ENCODE results near the gene RPP21. TPM values are rescaled to one million over a fixed set of nuclear protein-coding genes. Genes with fewer than 3 reads are reported as not detected.
"Not testable (repeated sequence)": the region's sequence is repeated elsewhere in the genome, so short reads cannot be mapped to it uniquely, and the experiment has no call there.

RPP21 gene
- total RNA-seq, 1 donor from 2014 or later: 30.6 TPM

DNA sequence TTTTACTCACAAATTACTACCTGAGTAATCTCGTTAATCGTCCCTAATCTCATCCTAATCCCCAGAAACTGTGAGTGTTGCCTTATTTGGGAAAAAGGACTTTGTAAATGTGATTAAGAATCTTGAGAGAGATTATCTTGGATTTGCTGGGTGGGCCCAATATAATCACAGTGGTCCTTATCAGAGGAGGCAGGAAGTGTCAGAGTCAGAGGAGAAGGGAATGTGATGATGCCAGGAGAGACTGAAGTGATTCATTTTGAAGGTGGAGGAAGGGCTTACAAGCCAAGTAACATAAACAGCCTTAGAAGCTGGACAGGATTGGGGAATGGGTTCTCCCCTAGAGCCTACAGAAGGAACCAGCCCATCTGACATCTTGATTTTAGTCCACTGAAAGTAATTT lies 16.7 kb downstream of the RPP21 start:
- DNase-seq (no peak), ATAC-seq (no peak)
- H3K4me3 ChIP-seq: no peak overlapping the region
- H3K9me3 ChIP-seq: no peaks in the 10 kb centered on the region
- H3K27ac ChIP-seq: no peak overlapping the region
- intact Hi-C loops (cut with DNase I): no loop called here
- H3K4me1 ChIP-seq: peaks cover 6% of the 10 kb centered on the region
- no peak for TF ChIP-seq CTCF (IDR thresholded peaks at IDR 0.05)
- H3K36me3 ChIP-seq: no peaks in the 10 kb centered on the region
- peaks cover 62% of the 10 kb centered on the region for H3K27me3 ChIP-seq (ENCODE audit: low read depth)

- TF ChIP-seq CTCF (IDR thresholded peaks at IDR 0.05): no peak
- no peaks in the 10 kb centered on the region for H3K4me1 ChIP-seq
- ATAC-seq: no peak
- no peaks in the 10 kb centered on the region for H3K36me3 ChIP-seq
- no peaks in the 10 kb centered on the region for H3K9me3 ChIP-seq
- H3K27ac ChIP-seq: no peak overlapping the region
- no peak for DNase-seq
- H3K27me3 ChIP-seq (ENCODE audit: low read depth): peaks cover 48% of the 10 kb centered on the region
- H3K4me3 ChIP-seq: no peak overlapping the region
- intact Hi-C loops (cut with DNase I): no loop called here
Measured at GRCh38 chr6:30363459-30363858, 18.5 kb downstream of the RPP21 start.

DNA sequence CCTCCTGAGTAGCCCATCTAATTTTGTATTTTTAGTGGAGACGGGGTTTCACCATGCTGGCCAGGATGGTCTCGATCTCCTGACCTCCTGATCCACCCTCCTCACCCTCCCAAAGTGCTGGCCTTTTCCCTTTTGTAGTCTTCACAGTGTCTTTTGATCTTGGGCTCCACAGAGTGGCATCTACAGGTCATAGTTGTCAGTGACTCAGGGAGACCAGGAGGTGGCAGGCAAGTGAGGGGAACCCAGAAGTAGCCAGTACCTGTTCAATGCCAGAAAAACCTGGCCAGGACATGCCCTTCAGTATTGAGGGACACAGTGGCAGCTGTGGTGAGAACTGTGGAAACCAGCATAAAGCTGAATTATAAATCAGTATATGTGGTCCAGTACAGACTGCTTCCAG lies 19.6 kb downstream of the RPP21 start:
- H3K27me3 ChIP-seq (ENCODE audit: low read depth): peaks cover 37% of the 10 kb centered on the region
- no peak for DNase-seq
- no peak for TF ChIP-seq CTCF (IDR thresholded peaks at IDR 0.05)

GRCh38 chr6:30369280-30369679 lies 24.3 kb downstream of the RPP21 start:
- ATAC-seq; H3K27ac ChIP-seq; intact Hi-C loops (cut with DNase I): not testable (repeated sequence)

More for the DNA sequence above, 19.6 kb downstream of the RPP21 start:
- Histone ChIP-seq H3K4me3 (no peak overlapping the region), H3K27ac (no peak overlapping the region), H3K9me3 (no peaks in the 10 kb centered on the region), H3K36me3 (no peaks in the 10 kb centered on the region), H3K4me1 (no peaks in the 10 kb centered on the region)
- intact Hi-C loops (cut with DNase I): no loop called here
- no peak for ATAC-seq

DNA sequence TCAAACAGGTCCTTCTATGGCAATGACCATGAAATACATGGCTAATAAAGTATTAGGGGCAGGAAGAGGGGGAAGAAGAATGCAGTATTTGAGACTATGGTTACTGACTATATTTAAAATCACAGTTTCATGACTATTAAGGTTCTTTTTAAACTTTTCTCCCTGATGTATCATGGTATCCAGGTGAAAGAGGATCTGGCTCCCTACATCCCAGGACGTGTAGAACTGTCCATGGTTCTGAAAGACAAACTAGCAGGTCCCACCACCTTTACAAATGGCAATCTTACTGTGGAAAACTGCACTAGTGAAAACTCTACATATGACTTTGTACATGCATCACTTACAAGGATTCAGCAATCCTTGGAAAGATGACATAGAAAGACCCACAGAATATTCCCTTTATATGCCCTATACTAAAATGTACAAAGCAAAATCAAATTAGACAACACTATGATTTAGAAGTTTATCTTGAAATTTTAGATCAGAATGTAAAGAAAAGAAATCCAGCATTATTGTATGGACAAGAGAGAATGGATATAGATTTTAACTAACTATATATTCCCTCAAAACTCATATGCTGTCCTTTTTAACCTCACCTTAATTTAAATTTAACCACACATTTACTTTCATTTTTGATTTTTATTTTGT lies 33.5 kb downstream of the RPP21 start:
- intact Hi-C loops (cut with DNase I): no loop called here
- H3K27me3 ChIP-seq (ENCODE audit: low read depth): peaks cover 26% of the 10 kb centered on the region
- no peak for DNase-seq
- no peak for ATAC-seq
- no peaks in the 10 kb centered on the region for H3K36me3 ChIP-seq
- H3K4me3 ChIP-seq: no peak overlapping the region
- TF ChIP-seq CTCF (IDR thresholded peaks at IDR 0.05): no peak
- no peaks in the 10 kb centered on the region for H3K9me3 ChIP-seq
- H3K27ac ChIP-seq: no peak overlapping the region
- H3K4me1 ChIP-seq: no peaks in the 10 kb centered on the region

More at GRCh38 chr6:30369280-30369679, 24.3 kb downstream of the RPP21 start:
- H3K9me3 ChIP-seq, H3K4me3 ChIP-seq, DNase-seq, H3K36me3 ChIP-seq, H3K4me1 ChIP-seq: not testable (repeated sequence)
- peaks cover 15% of the 10 kb centered on the region for H3K27me3 ChIP-seq (ENCODE audit: low read depth)

DNA sequence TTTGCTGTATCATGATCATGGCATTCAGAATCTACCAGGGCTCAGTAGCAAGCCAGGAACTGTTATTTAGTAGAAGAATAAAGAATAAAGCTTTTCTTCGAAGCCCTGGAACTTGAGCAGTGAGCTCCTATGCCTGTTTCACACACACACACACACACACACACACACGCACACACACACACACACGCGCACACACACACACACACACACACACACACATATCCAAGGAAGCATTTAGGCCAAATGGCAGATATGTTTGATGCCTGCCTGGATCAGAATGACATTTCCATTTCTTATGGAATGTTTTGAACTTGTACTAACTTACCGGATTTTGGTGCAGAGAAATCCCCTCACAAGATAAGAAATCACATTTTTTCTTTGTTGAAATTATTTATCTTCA lies 35.5 kb downstream of the RPP21 start:
- H3K27ac ChIP-seq: no peak overlapping the region
- no peaks in the 10 kb centered on the region for H3K4me1 ChIP-seq
- H3K36me3 ChIP-seq: no peaks in the 10 kb centered on the region
- intact Hi-C loops (cut with DNase I): no loop called here
- H3K27me3 ChIP-seq (ENCODE audit: low read depth): peaks cover 42% of the 10 kb centered on the region
- no peaks in the 10 kb centered on the region for H3K9me3 ChIP-seq
- ATAC-seq: no peak
- H3K4me3 ChIP-seq: no peak overlapping the region
- no peak for TF ChIP-seq CTCF (IDR thresholded peaks at IDR 0.05)
- DNase-seq: no peak

Data from lower lobe of right lung (tissue), 2 donors.